ENCODE data around the gene PLEKHM2.

- TF ChIP-seq POLR2A (IDR thresholded peaks at IDR 0.05) (no peak), EP300 (IDR thresholded peaks at IDR 0.05) (no peak), CTCF (IDR thresholded peaks at IDR 0.05) (no peak)
These were observed 7.4 kb downstream of the PLEKHM2 start for GRCh38 chr1:15691434-15692032.

All from ovary (tissue), 3 donors.